Thyroid gland (tissue), 4 donors: Measurements from ENCODE around the gene ATP1A2. TPM values are rescaled to one million over a fixed set of nuclear protein-coding genes. Genes with fewer than 3 reads are reported as not detected.

Experiments
- total RNA-seq, 4 donors: library from RNA; depleted of rRNA; stranded (reverse); fragments of >200 nt; gene quantifications; one replicate each; pipeline ENCODE4 v1.2.3, GENCODE V29; 2016

ATP1A2 gene
- total RNA-seq, 4 donors from 2014 or later: 1.1 to 4.2 (median 2.6) TPM

Other genes starting within 250 kb of the ATP1A2 start
- gene CFAP45, start 215.6 kb upstream of the ATP1A2 start, total RNA-seq: under 1 TPM in 2 of 4 donors, not detected in 2; 0.56 to 0.94 TPM
- gene TAGLN2, start 190.3 kb upstream of the ATP1A2 start, total RNA-seq: 100 to 1,000 TPM; 104 to 170 (median 151) TPM
- 1 to 10 TPM in 3 of 4 donors, under 1 TPM in 1; 0.71 to 1.9 (median 1.4) TPM for gene IGSF9, start 170.1 kb upstream of the ATP1A2 start, total RNA-seq
- not detected for gene SLAMF9, start 161.5 kb upstream of the ATP1A2 start, total RNA-seq
- gene PIGM, start 83.8 kb upstream of the ATP1A2 start, total RNA-seq: 1 to 10 TPM; 6.7 to 10.0 (median 7.4) TPM
- gene KCNJ10, start 45.6 kb upstream of the ATP1A2 start, total RNA-seq: under 1 TPM in 3 of 4 donors, not detected in 1; 0.13 to 0.45 (median 0.33) TPM
- gene KCNJ9, start 34.2 kb upstream of the ATP1A2 start, total RNA-seq: not detected
- 10 to 100 TPM; 24.3 to 36.5 (median 28.2) TPM for gene IGSF8, start 17.1 kb upstream of the ATP1A2 start, total RNA-seq
- gene ATP1A4, start 35.8 kb downstream of the ATP1A2 start, total RNA-seq: not detected
- gene CASQ1, start 74.8 kb downstream of the ATP1A2 start, total RNA-seq: not detected
- gene PEA15, start 89.6 kb downstream of the ATP1A2 start, total RNA-seq: 10 to 100 TPM; 47.9 to 68.5 (median 50.2) TPM
- 100 to 1,000 TPM; 221 to 239 (median 228) TPM for gene DCAF8, start 146.8 kb downstream of the ATP1A2 start, total RNA-seq
- gene PEX19, start 169.4 kb downstream of the ATP1A2 start, total RNA-seq: 100 to 1,000 TPM in 2 of 4 donors, 10 to 100 TPM in 2; 65.2 to 120 (median 85.3) TPM
- 100 to 1,000 TPM; 172 to 334 (median 182) TPM for gene COPA, start 227.5 kb downstream of the ATP1A2 start, total RNA-seq
- 10 to 100 TPM; 50.8 to 80.1 (median 68.5) TPM for gene NCSTN, start 227.6 kb downstream of the ATP1A2 start, total RNA-seq